ENCODE results near the gene ST3GAL3. TPM values are rescaled to one million over a fixed set of nuclear protein-coding genes. Genes with fewer than 3 reads are reported as not detected.

Gene ST3GAL3
- total RNA-seq, 2 experiments from 2014 or later: 10.6 to 12.1 TPM

DNA sequence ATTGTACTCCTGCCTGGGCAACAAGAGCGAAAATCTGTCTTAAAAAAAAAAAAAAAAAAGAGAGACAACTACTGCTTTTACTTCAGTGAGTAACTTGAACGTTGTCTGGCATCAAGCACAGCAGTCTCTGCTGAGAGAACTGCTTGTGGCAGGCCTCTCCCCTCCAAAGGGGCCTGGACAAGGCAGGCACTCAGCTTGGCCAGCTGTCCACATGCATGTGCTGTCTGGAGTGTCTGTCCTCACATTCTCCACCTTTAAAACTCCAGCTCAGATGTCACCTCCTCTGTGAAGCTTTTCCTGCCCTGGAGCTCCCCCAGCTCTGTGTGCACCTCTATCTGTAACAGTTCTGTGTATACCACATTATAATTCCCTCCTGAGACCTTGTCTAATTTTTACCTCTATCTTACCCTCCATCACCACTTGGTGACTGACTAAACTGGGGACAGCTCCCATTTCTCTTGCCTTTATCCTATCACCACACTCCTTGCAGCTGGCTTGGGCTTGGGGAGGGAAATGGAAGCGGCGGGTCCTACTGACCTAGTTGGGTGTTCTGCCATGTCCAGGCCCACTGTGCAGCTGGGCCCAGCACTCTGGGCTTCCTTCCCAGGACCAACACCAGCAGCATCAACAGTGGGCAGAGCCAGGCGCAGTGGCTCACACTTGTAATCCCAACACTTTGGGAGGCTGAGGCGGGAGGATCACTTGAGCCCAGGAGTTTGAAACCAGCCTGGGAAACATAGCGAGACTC, 154.8 kb downstream of the ST3GAL3 start:
- POLR2A ChIA-PET: no interaction called here
- CTCF ChIA-PET: interaction anchor here (0.7 to 1.1 kb wide), 3 partner anchors 74 to 452 kb away, joined by 3 to 4 read pairs (median 4); no protein-coding TSS in a partner anchor

DNA sequence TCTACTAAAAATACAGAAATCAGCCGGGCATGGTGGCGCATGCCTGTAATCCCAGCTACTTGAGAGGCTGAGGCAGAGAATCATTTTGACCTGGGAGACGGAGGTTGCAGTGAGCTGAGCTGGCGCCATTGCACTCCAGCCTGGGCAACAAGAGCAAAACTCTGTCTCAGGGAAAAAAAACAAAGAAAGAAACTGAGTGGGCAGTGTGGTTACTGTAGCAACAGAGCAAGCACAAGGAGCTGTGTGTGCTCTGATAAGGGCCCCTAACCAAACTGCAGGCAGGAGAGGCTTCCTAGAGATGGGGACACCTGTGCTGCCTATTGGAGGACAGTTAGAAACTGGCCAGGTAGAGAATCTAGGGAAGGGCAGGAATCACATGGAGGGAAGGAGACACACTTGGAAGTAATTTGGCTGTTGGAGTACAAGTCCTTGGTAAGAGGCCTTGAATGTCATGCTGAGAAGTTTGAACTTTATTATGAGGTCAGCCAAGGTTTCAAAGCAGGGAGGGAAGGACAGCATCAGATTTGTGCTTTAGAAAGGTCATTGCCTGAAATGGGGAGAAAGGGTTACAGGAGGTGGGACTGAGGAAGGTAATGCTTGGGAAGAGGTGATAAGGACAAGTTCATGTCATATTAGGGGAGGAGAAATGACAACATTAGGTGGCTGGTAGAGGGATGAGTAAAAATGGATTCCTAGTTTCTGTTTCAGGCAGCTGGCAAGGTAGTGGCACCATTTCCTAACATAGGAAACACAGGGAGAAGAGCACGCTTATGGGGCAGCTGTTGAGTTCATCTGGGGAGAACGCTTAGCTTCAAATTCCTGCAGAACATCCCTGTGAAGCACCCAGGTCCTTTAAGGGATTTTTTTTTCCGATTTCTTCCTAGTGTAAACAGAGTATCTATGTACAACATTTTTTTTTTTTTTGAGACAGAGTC, 157.0 kb downstream of the ST3GAL3 start:
- ChIA-PET POLR2A (no interaction called here), CTCF (no interaction called here)

DNA sequence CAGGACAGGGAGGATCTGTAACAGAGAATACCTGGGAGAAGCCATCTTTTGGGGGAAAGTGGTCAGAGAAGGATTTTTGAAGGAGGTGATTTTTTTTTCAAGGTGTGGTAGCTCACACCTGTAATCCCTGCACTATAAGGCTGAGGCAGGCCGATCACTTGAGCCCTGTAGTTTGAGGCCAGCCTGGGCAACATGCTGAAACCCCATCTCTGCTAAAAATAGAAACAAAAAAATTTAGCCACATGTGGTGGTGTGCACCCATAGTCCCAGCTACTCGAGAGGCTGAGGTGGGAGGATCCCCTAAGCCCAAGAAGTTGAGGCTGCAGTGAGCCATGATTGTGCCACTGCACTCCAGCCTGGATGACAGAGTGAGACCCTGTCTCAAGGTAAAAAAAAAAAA, 158.9 kb downstream of the ST3GAL3 start:
- ChIA-PET POLR2A (no interaction called here), CTCF (no interaction called here)

DNA sequence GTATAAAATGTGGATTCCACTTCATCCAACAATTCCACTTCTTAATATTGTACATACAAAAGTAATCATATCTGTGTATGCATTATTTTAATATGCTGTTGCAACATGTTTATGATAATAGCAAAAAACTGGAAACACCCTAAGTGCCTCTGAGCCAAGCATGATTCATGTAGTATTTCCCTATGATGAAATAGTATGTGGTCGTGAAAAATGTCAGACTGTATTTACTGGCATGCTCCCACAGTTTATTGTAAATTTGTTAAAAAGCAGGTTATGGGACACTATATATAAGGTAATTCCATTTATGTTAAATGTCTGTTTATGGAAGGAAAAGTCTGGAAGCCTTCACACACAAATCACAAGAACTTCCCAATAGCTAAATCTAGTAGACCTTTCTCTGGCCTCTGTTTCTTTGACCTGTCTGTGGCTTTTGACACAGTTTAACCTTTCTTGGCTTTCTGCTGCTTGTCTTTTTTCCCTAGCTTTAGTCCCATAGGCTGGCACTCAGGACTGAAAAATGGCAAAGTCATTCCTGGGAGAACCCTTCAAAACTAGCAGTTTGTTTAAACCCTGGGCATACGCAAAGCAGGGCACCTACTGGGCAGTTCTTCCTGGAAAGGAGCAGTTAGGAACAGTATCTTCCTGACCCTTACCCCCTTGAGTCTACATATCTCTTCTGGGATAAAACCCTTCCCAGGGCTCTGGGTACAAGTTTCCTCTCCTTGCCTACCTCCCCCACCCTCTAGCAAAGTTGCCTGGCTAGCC, 160.8 kb downstream of the ST3GAL3 start:
- CTCF ChIA-PET: interaction anchor here (0.7 to 1.1 kb wide), 2 partner anchors 12 to 31 kb away, joined by 3 read pairs; no protein-coding TSS in a partner anchor

DNA sequence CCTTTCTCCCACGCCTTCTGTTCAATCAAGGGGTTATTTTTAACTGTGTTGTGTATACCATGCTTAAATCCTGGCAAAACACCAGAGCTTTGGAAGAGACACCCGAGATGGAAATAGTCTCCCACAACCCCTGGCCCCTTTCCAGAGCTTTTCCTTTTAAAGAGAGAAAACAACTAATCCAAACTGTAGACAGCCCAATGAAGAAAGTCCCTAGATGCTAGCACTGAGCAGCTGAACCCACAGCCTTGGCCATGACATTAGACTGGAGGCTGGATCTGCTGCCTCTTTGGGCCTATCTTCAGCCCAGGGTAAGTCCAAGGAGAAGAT, 161.4 kb downstream of the ST3GAL3 start:
- CTCF ChIA-PET: interaction anchor here (0.7 to 1.1 kb wide), 2 partner anchors 11 to 31 kb away, joined by 3 read pairs; no protein-coding TSS in a partner anchor
- POLR2A ChIA-PET: no interaction called here

More for the DNA sequence above, 160.8 kb downstream of the ST3GAL3 start:
- POLR2A ChIA-PET: no interaction called here

DNA sequence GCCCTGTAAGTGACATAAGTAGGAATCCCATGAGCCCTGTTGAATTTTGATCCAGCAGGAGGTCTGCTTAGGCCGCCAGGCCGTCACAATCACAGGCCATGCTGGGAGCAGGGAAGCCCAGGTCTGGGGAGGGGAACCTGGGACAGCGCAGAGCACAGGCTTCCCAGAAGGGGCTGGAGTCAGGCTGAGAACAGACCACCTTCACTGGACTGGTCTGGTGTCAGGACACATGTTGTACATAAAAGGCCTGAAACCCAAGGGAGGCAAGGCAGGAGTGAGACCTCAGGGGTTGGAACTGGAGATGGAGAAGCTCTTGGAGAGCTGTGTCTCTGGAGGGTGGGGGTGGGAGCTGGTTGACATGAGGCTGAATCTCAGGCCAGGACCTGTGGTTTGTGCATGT, 163.0 kb downstream of the ST3GAL3 start:
- ChIA-PET POLR2A (no interaction called here), CTCF (no interaction called here)

DNA sequence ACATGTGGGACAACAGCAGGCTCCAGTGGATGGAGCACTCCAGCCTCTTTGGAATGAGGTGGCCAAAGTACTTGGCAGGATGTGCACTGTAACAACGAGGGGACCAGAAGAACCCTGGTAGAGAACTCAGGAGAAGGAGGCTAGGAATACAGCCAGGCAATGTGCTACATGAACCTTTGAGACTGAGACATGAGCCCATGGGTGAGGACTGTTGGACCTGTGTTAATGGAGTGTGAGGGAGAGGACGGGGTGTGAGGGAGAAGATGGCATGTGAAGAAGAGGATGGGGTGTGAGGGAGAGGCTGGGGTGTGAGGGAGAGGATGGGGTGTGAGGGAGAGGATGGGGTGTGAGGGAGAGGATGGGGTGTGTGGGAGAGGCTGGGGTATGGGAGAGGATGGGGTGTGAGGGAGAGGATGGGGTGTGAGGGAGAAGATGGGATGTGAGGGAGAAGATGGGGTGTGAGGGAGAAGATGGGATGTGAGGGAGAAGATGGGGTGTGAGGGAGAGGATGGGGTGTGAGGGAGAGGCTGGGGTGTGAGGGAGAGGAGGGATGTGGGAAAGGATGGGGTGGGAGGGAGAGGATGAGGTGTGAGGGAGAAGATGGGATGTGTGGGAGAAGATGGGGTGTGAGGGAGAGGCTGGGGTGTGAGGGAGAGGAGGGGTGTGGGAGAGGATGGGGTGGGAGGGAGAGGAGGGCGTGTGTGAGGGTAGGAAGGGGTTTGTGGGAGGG, 164.0 kb downstream of the ST3GAL3 start:
- ChIA-PET POLR2A (no interaction called here), CTCF (no interaction called here)

DNA sequence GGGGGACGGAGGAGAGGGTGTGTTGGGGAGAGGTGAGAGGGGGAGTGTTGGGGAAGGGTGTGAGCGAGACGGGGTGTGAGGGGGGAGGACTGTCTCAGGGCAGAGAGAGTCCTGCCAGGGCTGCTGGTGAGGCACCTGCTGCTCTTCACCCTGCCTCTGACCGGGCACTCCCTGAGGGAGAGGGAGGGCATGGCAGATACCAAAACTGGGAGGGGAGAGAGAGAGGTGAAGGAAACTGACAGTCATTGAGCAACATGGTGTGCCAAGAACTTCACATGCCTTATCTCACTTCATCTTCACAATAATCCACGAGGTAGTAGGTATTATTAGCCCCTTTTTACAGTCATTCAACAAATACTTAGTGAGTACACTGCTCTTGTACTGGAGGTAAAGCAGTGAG, 164.9 kb downstream of the ST3GAL3 start:
- ChIA-PET POLR2A (no interaction called here), CTCF (no interaction called here)

DNA sequence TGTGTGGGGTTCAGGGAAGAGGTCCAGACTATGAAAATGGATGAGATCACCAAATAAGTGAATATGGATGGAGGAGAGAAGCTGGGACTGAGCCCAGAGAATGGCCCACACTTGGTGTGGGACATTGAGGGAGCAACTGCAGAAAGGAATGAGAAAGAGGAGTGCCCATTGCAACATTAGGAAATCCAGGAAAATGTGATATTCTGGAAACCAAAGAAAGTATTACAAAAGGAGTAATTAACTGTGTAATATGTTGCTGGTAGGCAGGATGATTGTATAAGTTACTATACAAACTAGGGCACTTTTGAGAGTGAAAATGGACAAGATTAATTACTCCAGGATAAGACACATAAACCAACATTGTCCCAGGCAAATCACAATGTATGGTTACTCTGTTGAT, 166.5 kb downstream of the ST3GAL3 start:
- CTCF ChIA-PET: no interaction called here

DNA sequence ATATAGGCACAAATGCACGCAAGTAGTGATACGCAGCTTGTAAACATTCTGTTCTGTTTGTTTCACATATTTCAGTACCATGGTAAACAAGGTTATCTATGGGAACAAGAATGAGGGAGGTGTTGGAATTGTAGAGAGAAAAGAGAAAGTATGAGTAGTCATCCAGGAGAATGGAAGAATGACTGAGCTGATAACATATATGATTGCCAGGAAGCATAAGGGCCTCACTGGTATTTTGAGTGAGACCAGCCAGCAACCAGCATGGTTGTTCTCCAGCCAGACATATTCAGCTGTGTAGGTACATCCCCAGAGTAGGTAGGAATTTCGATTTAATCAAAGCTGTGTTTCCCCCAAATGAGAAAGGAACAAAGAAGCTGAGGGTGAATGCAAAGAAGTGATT, 167.4 kb downstream of the ST3GAL3 start:
- ChIA-PET POLR2A (no interaction called here), CTCF (interaction anchor here (0.6 to 1.1 kb wide), 2 partner anchors 60 to 112 kb away, joined by 3 read pairs; no protein-coding TSS in a partner anchor)

More for the DNA sequence above, 166.5 kb downstream of the ST3GAL3 start:
- POLR2A ChIA-PET: no interaction called here

DNA sequence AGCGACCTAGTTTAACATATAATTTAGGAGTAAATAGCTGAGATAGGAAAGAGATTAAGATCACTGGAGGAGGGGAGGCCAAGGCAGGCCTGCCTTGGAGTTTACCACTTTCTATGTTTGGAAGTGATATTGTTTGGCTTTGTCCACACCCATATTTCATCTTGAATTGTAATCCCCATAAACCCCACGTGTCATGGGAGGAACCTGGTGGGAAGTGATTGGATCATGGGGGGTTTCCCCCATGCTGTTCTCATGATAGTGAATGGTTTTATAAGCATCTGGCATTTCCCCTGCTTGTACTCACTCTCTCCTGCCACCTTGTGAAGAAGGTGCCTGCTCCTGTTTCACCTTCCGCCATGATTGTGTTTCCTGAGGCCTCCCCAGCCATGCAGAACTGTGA, 168.0 kb downstream of the ST3GAL3 start:
- POLR2A ChIA-PET: no interaction called here
- CTCF ChIA-PET: interaction anchor here (0.6 to 1.1 kb wide), 2 partner anchors 60 to 113 kb away, joined by 3 read pairs; no protein-coding TSS in a partner anchor

DNA sequence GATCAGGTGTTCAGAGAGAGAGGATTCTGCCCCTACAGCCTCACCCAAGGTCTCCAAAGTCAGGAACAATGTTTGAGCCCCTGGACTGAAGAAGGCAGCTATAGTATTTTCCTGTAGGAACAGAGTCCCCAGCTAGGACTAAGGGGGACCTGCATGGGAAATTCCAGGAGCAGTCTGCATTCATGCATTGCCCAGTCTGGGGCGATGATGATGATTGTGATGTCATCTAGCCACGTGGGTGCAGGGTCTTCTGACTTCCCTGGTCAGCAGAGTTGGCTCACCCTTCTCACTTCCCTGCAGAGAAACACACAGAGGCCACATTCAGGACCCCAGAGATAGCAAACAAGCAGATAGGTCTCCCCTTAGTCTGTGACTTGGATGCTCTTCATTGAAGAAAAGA, 169.8 kb downstream of the ST3GAL3 start:
- CTCF ChIA-PET: no interaction called here
- POLR2A ChIA-PET: no interaction called here

DNA sequence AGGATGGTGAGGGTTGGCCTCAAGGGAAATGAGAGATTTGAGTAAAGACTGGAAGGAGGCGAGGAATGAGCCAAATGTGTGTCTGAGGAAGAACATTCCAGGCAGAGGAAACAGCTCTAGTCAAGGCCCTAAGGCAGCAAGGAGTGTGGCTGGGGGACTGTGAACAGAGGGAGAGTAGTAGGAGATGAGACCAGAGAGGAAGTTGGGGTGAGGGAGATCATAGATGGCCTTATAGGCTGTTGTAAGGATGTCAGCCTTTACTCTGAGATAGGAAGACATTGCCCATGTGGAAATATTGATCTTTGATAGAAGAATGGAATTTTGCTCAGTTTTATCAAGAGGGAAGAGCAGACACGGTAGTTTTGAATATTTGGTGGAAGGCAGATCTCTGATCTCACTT, 171.1 kb downstream of the ST3GAL3 start:
- POLR2A ChIA-PET: no interaction called here
- CTCF ChIA-PET: no interaction called here

DNA sequence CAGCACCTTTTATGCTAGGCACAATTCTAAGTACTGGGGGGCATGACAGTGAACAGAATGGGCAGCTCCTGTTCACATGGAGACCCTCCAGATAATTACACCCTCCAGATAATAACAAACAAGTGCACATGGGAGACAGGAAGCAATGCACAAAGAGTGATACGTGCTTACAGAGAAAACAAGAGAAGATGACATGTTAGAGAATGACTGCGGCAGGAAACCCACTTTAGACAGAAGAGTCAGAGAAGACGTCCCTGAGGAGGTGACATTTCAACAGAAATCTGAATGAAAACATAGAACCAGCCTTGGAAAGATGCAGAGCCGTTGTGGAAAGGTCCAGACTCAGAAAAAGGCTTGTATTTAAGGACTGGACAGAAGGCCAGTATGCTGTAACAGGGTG, 171.5 kb downstream of the ST3GAL3 start:
- ChIA-PET CTCF (no interaction called here), POLR2A (no interaction called here)

DNA sequence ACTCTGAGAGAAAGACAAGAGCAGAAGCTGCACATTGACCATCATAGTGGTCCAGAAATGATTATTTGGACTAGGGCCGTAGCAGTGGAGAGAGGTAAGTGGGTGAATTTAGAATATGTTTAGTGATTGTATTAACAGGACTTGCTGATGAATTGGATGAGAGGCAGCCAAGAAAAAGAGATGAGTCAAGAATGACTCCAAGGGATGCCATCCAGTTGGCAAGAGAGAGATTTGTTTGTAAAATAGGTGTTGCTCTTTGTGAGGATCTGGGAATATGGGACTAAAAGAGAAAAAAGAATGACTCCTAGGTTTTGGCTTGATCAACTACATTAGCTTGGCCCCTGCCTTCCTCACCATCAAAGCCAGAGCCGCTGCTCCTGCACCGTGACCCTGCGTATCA, 172.1 kb downstream of the ST3GAL3 start:
- POLR2A ChIA-PET: no interaction called here

DNA sequence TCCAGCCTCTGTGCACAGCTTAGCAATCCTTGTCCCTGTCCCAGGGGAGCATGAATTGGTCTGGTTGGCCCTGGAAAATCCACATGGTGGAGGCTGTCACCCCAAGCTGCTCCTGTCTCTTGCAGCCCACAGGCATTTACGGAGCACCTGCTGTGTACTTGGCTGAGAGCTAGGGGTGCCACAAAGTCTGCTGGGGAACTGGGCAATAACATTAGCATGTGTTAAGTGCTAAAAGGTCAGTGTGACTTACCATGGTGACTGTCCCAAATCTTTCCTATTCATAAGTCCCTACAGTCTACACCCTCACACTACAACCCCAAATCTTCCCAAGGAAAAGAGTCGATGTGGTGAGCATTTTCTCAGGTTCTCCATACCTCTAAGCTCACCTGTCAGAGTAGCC, 172.7 kb downstream of the ST3GAL3 start:
- CTCF ChIA-PET: interaction anchor here (0.5 kb wide), 1 partner anchor 11 kb away, joined by 3 read pairs; no protein-coding TSS in a partner anchor

More for the DNA sequence above, 172.1 kb downstream of the ST3GAL3 start:
- CTCF ChIA-PET: interaction anchor here (0.5 kb wide), 1 partner anchor 11 kb away, joined by 3 read pairs; no protein-coding TSS in a partner anchor

DNA sequence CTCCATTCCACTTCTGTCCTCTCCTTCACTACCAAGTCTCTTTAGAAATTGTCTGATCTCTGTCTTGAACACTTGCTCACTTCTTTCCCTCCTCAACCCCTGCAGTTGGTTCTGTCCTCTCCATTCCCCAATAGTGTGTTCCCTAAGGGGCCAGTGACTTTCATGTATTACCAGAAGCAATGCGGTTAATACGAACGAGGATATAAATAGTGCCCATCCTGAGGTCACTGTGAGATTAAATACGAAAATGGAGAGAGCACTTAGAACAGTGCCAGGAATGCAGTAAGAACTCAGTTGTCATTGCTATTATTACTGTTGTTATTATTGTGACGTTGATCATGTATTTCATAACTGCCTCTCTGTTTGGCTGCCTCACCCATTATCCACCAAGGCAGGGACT, 173.3 kb downstream of the ST3GAL3 start:
- CTCF ChIA-PET: no interaction called here

More for the DNA sequence above, 172.7 kb downstream of the ST3GAL3 start:
- POLR2A ChIA-PET: no interaction called here

DNA sequence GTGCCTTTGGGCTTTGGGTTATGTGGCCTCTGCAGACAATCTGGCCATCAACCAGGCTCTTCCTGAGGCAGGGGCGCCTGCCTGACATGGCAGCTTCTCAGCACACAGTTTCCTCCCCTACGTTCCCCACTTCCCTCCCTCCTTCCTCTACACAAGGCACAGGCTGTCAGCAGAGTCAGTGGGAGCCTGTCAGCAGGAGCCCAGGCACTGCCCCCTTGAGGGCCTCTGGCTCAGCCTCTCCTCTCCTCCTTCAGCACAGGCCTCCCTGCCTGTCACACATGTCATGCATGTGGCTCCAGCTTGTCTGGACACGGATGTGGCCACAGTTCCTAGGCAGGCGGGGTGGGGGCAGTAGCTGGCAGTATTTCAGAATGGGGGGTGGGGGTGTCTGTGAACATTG, 174.1 kb downstream of the ST3GAL3 start:
- ChIA-PET CTCF (no interaction called here), POLR2A (no interaction called here)

More for the DNA sequence above, 173.3 kb downstream of the ST3GAL3 start:
- POLR2A ChIA-PET: no interaction called here

DNA sequence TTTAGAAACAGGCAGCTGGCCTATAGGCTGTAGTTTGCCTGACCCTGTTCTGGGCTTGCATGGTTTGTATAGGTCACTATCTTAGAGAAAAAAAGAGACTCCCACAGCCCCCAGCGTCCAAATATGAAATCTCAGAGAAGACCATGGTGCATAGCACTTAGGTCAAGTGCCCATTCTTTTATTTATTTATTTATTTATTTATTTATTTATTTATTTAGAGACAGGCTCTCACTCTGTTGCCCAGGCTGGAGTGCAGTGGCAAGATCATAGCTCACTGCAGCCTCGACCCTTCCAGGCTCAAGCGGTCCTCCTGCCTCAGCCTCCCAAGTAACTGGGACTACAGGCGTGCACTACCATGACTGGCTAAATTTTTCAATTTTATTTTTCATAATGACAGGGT, 175.4 kb downstream of the ST3GAL3 start:
- ChIA-PET CTCF (no interaction called here), POLR2A (no interaction called here)
